Anterior cingulate cortex (tissue), 58 donors: ENCODE results near the gene MTMR12.
"Not testable (repeated sequence)": the region's sequence is repeated elsewhere in the genome, so short reads cannot be mapped to it uniquely, and the experiment has no call there.

Experiments used
- DNase-seq, 58 donors: peaks; one replicate each; lab custom pipeline; 2025; lab: John Stamatoyannopoulos, UW

The MTMR12 gene

DNA sequence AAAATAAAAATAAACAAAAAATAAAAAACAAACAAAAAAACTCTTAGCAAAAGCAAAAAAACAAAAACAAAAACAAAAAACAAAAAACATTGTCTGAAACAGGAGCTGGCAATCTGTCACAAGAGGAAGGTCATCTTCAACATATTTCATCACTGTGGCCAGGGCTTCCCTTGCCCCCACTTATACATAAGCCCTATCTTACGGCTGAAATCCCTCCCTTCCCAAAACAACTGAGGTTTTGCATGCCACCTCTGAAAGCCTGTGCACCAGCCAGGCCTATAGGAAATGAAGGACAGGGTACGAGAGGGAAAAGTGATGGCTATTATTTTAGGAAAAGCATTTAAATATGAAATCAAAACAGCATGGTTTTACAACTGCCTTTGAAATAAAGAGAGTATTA lies 10.8 kb downstream of the MTMR12 start:
- no peak for DNase-seq

DNA sequence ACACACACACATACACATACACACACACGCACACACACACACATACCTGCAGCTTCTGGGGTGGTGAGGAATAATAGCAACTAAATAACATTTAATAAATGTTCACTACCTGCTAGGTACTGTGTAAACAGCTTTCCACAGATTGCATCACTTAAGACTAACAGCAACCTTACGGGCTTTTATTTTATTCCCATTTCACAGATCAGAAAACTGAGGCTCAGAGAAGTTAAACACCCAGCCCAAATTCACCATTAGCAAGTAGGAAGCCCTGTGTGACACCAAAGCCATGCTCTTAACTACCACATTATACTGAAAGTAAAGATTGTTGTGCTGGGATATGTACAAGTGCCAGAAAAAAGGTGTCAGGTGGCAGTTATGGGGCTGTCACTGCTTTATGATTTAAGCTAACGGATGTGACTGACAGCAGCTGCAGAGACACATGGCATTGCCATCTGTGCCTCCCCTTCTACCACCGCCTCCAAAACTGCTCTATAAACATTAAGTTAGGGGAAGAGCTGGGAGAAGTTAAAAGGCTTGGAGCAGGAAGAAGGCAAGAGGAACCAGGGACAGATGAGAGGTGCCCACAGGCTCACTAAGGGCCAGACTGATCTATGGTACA lies 13.6 kb downstream of the MTMR12 start:
- peak in 12 of 58 donors; percentile 7 to 50 (median 24) for DNase-seq

DNA sequence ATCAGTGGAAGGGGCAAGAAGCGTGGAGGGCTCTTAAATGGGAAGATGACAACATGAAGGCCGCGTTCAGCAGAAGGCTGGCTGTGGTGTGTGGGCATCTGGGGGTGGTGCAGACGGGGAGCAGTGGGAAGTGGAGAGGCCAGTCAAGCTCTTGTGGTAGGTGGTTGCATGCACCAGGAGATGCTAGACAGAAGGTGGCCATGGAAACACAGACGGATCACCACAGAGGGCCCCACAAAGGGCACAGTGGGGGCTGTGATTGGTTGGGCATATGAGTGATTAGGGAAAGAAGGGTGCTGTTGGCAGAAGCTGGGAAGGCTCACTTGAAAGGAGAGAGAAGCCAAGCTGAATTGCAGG lies 14.7 kb downstream of the MTMR12 start:
- DNase-seq: peak in 25 of 58 donors; percentile 13 to 76 (median 34)

DNA sequence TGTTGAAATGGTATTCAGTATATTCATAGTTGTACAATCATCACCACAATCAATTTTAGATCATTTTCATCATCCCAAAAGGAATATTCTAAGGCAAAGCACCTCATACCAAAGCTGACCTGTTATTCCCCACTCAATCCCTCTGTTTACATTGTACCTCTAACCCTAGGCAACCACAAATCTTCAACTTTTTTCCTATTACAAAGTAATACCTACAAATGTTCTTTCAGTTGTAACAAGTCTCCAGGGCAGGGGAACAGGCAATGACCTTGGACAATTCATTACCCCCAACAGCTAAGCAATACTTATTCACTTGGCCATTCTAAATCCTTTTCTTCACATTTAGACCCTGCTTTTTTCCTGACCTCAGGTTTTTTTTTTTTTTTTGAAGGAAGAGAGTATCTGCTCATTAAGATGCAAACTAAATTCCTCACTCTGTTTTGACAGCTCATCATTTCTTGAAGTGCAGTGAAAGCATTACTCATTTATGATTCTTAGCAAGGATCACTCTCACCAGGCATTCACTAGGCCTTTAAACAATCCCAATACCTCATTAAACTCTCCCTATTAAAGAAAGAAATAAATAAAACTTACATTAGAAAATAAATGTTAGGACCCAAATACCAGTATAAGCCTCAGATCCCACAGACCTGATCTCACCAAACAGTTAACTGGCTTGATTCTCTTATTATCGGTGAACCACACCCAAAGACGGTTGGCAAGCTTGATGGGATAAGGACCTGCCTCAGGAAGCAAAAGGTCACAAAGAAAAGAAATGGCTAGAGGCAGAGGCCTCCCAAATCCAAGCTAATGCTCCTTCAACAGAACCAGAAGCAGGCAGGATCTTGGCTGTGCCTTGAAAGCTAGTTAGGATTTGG lies 15.3 kb downstream of the MTMR12 start:
- no peak for DNase-seq

DNA sequence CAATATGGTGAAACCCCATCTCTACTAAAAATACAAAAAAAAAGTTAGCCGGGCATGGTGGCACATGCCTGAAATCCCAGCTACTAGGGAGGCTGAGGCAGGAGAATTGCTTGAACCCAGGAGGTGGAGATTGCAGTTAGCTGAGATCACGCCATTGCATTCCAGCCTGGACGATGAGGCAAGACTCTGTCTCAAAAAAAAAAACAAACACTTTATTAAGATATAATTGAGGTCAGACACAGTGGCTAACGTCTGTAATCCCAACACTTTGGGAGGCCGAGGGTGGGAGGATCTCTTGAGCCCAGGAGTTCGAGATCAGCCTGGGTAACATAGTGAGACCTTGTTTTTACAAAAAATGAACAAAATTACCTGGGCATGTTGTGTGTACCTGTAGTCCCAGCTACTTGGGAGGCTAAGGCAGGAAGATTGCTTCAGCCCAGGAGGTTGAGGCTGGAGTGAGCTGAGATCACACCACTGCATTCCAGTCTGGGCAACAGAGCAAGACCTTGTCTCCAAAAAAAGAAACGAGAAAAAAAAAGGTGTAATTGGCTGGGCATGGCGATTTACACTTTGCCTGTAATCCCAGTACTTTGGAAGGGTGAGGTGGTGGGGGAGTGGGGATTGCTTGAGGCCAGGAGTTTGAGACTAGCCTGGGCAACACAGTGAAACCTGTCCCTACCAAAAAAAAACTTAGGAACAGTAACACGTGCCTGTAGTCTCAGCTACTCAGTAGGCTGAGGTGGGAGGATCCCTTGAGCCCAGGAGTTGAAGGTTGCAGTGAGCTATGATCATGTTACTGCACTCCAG lies 16.6 kb downstream of the MTMR12 start:
- DNase-seq: not testable (repeated sequence)

DNA sequence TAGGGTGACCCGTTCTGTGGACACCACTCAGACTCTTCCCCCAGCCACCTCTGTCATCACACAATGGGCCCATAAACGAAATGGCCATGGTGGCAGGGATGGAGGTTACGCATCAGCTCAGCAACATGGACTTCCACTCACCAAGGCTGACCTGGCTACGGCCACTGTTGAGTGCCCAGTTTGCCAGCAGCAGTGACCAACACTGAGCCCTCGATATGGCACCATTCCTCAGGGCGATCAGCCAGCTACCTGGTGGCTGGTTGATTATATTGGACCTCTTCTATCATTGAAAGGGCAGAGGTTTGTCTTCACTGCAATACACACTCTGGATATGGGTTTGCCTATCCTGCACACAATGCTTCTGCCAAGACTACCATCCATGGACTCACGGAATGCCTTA lies 21.1 kb downstream of the MTMR12 start:
- no peak for DNase-seq

DNA sequence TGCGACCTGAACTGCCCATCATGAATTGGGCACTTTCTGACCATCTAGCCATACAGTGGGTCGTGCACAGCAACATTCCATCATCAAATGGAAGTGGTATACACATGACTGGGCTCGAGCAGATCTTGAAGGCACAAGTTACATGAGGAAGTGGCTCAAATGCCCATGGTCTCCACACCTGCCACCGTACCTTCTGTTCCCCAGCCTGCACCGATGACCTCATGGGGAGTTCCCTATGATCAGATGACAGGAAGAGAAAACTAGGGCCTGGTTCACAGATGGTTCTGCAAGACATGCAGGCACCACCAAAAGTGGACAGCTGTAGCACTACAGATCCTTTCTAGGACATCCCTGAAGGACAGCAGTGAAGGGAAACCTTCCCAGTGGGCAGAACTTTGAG lies 21.8 kb downstream of the MTMR12 start:
- DNase-seq: no peak

DNA sequence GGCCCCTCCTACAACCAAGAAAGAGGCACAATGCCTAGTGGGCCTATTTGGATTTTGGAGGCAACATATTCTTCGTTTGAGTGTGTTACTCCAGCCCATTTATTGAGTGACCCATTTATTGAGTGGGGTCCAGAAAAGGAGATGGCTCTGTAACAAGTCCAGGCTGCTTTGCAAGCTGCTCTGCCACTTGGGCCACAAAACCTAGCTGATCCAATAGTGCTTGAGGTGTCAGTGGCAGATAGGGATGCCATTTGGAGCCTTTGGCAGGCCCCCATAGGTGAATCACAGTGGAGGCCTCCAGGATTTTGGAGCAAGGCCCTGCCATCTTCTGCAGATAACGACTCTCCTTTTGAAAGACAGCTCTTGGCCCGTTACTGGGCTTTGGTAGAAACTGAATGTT lies 22.2 kb downstream of the MTMR12 start:
- not testable (repeated sequence) for DNase-seq

DNA sequence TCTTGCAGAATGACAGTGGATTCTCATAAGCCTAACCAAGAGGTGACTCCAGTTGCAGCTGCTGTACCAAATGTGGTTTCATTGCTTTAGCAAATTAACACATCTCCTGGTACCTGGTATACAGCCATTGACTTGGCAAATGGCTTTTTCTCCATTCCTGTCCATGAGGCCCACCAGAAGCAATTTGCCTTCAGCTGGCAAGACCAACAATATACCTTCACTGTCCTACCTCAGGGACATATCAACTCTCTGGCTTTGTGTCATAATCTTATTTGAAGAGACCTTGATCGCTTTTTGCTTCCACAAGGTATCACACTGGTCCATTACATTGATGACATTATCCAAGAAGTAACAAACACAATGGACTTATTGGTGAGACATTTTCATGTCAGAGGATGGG lies 22.8 kb downstream of the MTMR12 start:
- not testable (repeated sequence) for DNase-seq

DNA sequence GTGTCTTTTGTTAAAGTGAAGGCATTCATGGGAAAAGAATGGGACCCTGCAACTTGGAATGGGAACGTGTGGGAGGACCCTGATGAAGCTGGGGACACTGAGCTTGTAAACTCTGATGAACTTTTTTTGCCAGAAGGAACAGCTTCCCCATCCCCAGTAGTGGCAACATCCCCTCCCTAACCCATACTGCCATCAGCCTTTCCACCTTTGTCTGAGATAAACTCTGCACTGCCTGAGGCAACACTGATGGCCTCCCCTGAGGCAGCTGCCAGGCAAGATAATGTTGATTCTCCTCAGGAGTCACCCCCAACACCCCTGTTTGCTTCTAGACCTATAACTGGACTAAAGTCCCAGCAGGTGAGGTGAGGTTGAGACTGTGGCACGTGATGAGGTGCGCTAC lies 24.6 kb downstream of the MTMR12 start:
- not testable (repeated sequence) for DNase-seq

DNA sequence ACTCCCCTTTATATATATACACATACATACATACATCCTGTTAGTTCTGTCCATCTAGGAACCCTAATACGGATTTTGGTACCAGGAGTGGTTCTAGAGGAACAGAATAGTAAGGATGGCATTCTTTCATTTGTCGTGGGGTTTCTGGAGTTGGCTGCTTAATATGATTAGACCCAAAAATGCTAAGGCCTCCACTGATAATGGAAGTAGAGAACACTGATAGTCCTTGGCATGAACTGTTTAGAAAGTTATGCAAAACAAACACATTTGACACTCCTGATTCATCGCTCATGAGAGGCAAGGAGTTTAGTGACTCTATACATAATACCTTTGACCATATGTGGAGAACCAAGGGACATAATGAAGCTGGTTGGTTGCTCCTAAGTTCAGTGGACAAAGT lies 25.2 kb downstream of the MTMR12 start:
- DNase-seq: not testable (repeated sequence)

DNA sequence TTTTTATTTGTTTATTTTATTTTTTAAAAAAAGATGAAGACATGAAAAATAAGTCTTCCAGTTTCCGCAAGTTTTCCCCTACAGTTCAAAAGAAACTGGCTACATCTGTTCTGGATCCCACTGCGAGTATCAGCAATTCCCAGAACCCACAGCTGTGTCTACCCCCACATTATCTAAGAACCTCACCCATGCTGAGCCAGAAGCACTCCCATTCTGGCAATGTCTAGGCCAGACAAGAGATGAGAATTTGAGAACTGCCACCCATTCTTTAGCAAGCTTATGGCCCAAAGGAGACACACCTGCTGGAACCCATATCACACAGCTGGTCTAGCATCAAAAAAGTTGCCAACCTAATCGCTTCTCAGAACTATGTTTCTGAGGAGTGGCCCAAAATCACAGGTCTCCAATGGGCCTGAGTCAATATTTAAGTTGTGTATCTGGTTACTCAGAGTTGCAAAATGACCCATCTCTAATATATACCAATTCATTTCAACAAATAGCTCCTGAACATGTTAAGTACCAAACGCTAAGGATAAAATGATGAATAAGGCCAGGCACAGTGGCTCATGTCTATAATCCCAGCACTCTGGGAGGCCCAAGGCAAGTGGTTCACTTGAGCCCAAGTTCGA lies 27.1 kb downstream of the MTMR12 start:
- no peak for DNase-seq

DNA sequence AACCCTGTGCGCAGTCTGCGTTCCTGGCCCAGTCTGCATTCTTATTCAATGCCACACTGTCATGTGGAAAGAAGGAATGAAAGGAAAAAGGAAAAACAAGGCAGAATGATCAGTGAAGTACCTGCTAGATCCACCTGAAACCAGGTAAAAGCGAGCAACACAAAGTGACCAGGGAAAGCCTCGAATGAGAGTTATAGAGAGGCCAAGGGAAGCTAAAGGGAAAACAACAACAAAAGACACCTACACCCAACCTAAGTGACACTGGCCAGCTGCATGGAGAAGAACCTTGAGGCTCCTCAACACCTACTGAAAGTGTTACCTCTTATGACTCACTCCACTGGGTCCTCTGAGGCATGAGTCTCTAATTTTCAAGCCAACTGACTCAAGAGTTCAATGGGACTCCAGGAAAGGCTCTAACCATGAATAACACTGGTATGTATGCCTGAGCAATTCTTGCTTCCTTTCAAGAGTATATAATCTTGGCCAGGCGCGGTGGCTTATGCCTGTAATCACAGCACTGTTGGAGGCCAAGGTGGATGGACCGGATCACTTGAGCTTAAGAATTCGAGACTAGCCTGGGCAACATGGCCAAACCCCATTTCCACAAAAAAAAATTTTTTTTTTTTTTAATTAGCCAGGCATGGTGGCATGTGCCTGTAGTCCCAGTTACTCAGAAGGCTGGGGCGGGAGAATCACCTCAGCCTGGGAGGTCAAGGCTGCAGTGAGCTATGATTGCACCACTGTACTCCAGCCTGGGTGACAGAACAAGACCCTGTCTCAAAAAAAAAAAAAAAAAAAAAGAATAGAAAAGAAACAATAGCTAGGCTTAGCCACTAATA lies 29.0 kb downstream of the MTMR12 start:
- DNase-seq: no peak

DNA sequence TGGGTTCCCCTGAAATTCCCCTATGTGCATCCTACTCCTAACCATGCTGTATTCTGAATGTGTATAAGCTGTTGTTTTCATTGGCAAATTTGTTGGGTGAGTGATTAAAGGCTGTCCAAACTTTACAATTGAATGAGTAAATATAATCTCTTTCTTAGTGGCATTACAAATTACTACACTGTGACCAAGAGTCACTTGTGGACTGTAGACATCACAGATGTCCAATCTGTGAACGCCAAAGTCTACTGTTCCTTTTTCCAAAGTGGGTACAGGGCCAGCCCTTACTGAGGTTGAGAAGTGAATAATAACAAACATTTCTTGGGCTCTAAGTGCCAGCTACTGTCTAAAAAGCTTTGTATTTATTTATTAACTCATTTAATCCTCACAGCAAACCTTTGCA lies 29.7 kb downstream of the MTMR12 start:
- DNase-seq: no peak

DNA sequence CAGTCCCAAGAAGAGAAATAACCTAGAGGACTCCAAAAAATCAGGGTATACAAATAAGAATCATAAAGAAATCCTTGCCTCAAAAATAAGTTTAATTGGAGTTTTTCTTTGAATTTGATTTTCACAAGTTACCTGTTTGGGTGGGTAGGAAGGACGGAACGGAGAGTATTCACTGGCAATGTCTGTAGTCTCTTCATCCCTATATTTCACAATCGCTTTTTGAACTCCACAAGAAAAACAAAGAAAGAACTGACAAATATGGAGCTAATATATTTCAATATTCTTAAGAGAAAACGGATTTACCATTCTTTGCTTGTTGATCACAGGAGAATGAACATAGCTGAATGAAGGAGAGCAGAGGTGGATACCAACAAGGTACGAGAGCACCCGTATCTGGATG lies 30.1 kb downstream of the MTMR12 start:
- no peak for DNase-seq

DNA sequence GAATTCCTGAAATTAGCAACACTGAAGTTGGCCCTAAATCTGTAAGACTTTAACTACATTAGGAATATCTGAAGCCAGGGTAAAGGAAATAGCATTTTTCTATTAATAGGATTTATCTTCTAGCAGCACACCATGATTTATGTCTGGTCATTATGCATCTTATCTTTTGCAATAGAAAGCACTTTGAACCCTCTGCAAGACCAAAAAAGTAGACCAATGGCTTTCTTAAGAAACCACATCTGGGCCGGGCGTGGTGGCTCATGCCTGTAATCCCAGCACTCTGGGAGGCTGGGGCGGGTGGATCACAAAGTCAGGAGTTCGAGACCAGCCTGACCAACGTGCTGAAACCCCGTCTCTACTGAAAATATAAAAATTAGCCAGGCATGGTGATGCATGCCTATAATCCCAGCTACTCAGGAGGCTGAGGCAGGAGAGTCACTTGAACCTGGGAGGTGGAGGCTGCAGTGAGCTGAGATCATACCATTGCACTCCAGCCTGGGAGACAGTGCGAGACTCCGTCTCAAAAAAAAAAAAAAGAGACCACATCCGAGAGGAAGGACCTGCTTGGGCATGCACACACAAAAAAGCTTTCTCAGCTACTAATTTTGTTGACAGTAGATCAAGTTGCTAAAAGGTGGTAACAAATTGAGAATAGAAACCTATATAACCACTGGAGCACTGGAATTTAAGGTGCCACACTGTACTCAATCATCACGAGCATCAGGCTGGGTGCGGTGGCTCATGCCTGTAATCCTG lies 31.2 kb downstream of the MTMR12 start:
- not testable (repeated sequence) for DNase-seq

DNA sequence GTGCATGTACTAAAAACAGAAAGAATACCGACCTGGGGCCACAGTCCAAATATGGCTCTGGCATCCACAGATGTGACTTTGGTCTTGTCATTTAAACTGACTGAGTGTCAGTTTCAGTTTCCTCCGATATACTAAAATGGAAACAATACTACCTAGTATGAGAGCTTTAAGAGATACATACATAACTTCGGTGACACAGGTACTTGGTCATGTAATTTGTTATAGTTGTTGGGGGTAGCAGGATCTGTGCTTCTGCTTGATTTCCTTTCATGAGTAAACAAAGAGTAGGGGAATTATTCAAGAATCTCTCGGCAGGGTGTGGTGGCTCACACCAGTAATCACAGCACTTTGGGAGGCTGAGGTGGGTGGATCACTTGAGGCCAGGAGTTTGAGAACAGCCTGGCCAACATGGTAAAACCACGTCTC lies 32.1 kb downstream of the MTMR12 start:
- no peak for DNase-seq

DNA sequence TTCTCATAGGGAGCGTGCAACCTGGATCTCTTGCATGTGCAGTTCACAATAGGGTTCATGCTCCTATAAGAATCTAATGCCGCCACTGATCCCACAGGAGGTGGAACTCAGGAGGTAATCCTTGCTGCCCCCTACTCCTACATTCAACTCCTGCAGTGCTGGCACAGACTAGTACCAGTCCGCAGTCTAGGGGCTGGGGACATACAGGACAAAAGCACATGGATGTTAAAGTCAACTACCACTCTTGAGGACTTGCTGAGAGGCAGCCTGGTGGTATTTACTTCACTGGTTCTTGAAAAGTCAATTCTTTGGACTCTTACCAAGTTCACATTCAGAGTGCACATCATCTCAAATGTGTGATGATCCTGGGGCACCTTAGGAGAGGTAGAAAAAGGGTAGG lies 33.0 kb downstream of the MTMR12 start:
- DNase-seq: no peak

DNA sequence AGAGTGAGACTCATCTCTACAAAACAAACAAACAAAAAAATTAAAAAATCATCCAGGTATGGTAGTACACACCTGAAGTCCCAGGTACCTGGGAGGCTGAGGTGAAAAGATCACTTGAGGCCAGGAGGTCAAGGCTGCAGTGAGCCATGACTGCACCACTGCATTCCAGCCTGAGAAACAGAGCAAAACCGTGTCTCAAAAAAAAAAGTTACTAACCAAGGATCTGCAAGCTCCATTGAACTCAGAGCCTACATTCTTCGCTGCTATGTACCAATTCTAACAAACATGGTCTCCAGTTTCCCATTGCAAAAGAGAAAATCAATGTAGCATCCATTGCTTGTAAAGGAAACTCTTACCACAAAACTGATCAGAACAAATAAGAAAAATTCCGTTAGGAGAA lies 33.5 kb downstream of the MTMR12 start:
- DNase-seq: no peak
